ENCODE data around the gene HOXB2. TPM values are rescaled to one million over a fixed set of nuclear protein-coding genes. Genes with fewer than 3 reads are reported as not detected.

Gene HOXB2
- total RNA-seq, 1 donor from 2014 or later, result 5.6 TPM

DNA sequence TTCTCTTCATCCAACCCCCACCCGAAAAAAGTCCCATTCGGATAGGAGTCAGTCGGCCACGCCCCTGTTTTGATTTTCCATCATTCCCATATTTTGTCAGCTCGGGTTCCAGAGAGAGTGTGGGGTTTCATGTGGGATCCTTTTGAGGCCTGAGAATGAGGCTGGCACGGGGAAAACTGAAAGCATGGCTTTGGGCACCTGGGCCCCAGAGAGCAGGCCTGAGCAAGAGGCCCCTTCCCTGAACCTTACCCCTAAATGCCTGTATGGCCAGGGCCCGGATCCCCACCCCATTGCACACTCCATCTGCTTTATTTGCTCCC is 37.8 kb upstream of the HOXB2 start:
- ATAC-seq (no peak), DNase-seq (no peak)
- peaks cover 88% of the 10 kb centered on the region for H3K27me3 ChIP-seq (ENCODE audit: low read depth)
- TF ChIP-seq, protein P1, sequence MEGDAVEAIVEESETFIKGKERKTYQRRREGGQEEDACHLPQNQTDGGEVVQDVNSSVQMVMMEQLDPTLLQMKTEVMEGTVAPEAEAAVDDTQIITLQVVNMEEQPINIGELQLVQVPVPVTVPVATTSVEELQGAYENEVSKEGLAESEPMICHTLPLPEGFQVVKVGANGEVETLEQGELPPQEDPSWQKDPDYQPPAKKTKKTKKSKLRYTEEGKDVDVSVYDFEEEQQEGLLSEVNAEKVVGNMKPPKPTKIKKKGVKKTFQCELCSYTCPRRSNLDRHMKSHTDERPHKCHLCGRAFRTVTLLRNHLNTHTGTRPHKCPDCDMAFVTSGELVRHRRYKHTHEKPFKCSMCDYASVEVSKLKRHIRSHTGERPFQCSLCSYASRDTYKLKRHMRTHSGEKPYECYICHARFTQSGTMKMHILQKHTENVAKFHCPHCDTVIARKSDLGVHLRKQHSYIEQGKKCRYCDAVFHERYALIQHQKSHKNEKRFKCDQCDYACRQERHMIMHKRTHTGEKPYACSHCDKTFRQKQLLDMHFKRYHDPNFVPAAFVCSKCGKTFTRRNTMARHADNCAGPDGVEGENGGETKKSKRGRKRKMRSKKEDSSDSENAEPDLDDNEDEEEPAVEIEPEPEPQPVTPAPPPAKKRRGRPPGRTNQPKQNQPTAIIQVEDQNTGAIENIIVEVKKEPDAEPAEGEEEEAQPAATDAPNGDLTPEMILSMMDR (IDR thresholded peaks at IDR 0.05), result no peak
- intact Hi-C loops (cut with DNase I), result no loop called here
- peaks cover 49% of the 10 kb centered on the region for H3K4me1 ChIP-seq
- H3K36me3 ChIP-seq, result no peaks in the 10 kb centered on the region
- no peaks in the 10 kb centered on the region for H3K9me3 ChIP-seq
- H3K27ac ChIP-seq, result peak overlapping the region; percentile 92
- peak overlapping the region; percentile 62 for H3K4me3 ChIP-seq

DNA sequence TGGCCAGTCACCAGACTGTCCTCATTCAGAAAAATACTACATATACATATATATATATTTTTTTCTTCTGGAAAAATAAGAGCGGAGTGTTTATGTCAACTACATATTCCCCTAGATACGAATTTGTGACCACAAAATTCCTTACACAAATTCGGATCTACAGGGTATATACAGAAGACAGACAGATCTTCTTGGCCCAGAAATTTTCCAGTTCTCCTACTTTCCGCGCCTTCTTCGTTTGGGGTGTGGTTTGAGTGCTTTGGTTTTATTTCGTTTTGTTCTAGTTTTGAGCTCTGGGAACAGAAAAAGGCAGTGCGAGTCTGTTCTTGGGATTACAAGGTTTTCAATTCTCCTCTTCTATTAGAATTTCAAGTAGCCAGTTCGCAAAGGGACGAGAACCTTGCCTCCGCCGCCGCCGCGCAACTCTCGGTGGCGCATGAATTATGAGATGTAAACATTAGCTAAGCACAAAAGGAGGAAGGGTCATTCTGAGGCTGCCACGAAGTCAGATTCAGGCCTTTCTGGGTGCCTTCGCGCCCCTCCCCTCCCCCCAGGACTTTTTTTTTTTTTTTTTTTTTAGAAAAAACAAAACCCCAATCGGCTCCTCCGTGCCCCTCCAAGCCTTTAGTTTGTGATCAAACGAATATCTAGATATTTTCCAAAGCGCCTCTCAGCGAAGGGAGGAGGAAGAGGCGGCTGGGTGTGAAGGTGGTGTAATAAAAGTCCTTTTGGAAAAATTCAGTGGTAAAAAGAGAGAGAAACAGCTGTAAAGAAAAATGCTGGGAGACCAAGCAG is 35.0 kb upstream of the HOXB2 start:
- intact Hi-C loops (cut with DNase I), result no loop called here
- DNase-seq, result no peak
- Histone ChIP-seq H3K4me3 (peak overlapping the region; percentile 62), H3K9me3 (no peaks in the 10 kb centered on the region), H3K27me3 (ENCODE audit: low read depth) (peaks cover 88% of the 10 kb centered on the region), H3K27ac (peak overlapping the region; percentile 92), H3K4me1 (peaks cover 38% of the 10 kb centered on the region), H3K36me3 (no peaks in the 10 kb centered on the region)
- TF ChIP-seq, protein P1 (IDR thresholded peaks at IDR 0.05), result no peak
- ATAC-seq, result no peak

DNA sequence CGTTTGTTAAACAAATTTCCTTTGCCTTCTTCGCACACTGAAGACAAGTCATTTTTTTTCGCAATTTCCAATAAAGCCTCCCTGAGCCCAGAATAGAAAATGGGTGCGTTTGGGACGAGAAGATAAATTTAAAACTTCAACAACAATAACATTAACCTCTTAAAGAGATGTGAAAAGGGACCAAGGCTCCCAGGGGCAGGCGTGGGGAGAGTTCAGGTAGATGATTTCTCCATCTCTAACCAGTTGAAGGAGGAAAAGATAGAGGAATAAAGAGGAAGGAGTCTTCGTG is 34.5 kb upstream of the HOXB2 start:
- ATAC-seq, result no peak
- Histone ChIP-seq H3K27ac (peak overlapping the region; percentile 92), H3K4me1 (peaks cover 33% of the 10 kb centered on the region), H3K36me3 (no peaks in the 10 kb centered on the region), H3K27me3 (ENCODE audit: low read depth) (peaks cover 90% of the 10 kb centered on the region), H3K4me3 (peak overlapping the region; percentile 62), H3K9me3 (no peaks in the 10 kb centered on the region)
- TF ChIP-seq, protein P1 (IDR thresholded peaks at IDR 0.05), result no peak
- DNase-seq, result no peak
- intact Hi-C loops (cut with DNase I), result no loop called here

DNA sequence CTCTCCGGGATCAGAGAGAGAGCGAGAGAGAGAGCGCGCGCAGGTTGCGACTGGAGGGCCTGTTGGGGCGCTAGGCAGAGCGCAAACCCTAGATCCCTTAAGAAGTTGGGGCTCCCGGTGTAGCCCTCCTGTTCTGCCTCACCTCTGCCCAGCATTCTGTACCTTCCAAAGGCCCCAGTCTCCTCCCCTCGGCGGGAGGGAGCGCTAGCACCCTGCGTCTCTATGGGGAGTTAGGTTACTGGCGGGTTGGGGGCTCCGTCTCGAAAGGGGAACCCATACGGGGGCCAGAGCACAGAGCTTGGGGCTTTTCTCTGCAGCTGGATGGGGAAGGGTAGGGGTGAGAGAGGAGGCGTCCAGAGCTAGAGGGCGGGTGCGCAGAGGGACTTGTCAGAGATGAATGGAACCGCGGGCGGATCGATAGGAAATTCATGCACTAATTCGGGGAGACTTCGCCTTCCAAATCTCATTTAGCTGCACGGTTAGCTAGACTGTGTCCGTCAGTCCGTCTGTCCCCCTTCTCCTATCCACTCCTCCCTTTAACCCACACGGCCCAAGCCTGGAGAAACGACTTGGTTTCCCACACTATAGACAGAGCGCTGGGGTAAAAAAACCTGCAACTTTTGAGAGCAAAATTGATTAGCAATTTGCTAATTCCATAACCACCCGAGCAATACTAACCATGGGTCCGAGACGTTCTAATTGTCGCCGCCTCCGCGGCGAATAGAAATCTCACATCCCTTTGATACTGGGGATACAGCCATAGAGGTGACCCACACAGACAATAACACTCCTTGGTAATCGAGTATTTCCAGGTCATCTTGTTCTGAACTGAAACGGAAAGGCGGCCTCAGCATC is 33.9 kb upstream of the HOXB2 start:
- DNase-seq (no peak), ATAC-seq (peak; percentile 4 to 20)
- peaks cover 90% of the 10 kb centered on the region for H3K27me3 ChIP-seq (ENCODE audit: low read depth)
- TF ChIP-seq, protein P1 (IDR thresholded peaks at IDR 0.05), result no peak
- no peaks in the 10 kb centered on the region for H3K36me3 ChIP-seq
- no peaks in the 10 kb centered on the region for H3K9me3 ChIP-seq
- H3K4me1 ChIP-seq, result peaks cover 29% of the 10 kb centered on the region
- intact Hi-C loops (cut with DNase I), result no loop called here
- H3K4me3 ChIP-seq, result peak overlapping the region; percentile 62
- H3K27ac ChIP-seq, result peak overlapping the region; percentile 92

DNA sequence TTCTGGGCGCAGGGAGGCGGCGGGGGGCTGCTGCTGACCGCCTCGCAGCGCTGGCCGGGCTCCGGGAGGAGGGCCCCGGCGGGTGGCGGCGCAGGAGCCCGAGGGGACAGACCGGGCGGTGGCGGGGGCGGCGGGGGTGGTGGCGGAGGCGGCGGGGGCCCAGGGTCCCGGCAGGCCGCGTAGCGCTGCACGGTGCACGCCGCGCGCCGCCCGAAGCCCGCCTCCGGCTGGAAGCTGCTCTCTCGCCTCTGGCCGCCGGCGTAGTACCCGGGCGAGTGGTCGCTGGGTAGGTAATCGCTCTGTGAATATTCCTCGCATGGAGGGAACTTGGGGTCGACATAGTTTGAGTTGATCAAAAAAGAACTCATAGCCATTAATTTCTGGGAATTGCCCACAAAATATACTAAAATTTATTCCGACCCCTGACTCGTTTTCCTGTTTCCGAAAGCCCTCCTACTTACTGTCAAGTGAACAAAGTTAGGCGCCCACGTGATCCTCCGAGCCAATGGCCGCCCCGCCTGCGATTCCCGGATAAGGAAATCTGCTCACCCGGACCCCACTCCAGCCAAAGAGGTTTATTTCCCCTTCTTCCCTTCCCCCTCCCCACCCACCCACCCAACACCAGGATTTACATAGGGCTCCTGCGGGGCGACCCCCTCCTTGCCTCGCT is 33.2 kb upstream of the HOXB2 start, which contains the start of gene HOXB4:
TSS of gene HOXB4 (minus strand) at position 405 of the 670 bp plus-strand sequence. CDS start at position 374, 31 bp downstream.
- no peaks in the 10 kb centered on the region for H3K36me3 ChIP-seq
- intact Hi-C loops (cut with DNase I), result no loop called here
- TF ChIP-seq, protein P1 (IDR thresholded peaks at IDR 0.05), result no peak
- ATAC-seq (peak; percentile 28 to 67), DNase-seq (peak; percentile 73)
- H3K9me3 ChIP-seq, result no peaks in the 10 kb centered on the region
- H3K27me3 ChIP-seq (ENCODE audit: low read depth), result peaks cover 90% of the 10 kb centered on the region
- H3K4me3 ChIP-seq, result peak within 1 kb of the TSS; percentile 62
- H3K27ac ChIP-seq, result peak within 1 kb of the TSS; percentile 92
- H3K4me1 ChIP-seq, result peaks cover 29% of the 10 kb centered on the region

Measured in lower lobe of right lung (tissue), 2 donors.